IPS DF 4.7 (cell line): Measurements from ENCODE around the gene RAB15.

Source experiments
- DNase-seq: peaks from one replicate; pipeline ENCODE4 v3.0.0-alpha.2; 2013; ENCODE audit warnings: low spot score; ENCODE audit errors: extremely low read depth

RAB15 gene

DNA sequence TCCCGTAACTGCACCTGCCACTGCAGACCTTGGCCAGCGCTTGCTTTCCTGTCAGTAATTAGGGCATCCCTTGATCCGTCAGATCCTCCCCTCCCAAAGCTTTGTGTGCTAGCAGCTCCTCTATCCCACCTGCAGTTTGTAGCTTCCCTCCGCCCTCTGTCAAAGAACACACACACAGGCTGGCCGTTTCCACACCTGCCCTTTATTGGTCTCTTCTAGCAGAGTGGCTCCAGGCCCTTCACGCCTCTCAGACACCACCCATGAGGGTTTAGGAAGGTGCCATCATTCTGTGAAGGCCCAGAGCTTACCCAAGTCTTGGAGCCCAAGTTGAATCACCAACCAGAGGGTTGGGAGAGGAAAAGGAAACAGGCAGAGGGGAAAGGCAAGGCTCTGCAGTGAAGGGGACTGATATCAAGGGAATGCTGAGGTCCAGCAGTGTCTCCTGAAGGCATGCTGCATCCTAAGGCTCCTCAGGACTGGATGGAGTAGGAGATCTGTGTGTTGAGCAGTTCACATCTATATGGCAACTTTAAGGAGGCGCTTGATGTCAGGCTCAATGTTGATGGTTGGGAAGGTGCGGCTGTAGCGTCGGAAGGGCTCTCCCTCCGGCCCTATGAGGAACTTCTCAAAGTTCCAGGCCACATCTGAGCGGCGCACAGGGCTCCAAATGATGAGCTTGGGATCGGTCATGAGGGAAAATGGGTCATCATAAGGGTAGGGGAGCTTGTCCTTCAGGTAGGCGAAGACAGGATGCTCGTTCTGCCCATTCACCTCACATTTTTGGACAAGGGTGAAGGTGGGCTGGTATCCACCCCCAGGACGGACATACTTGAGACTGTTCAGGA is 32.9 kb downstream of the RAB15 start:
- no peak for DNase-seq

DNA sequence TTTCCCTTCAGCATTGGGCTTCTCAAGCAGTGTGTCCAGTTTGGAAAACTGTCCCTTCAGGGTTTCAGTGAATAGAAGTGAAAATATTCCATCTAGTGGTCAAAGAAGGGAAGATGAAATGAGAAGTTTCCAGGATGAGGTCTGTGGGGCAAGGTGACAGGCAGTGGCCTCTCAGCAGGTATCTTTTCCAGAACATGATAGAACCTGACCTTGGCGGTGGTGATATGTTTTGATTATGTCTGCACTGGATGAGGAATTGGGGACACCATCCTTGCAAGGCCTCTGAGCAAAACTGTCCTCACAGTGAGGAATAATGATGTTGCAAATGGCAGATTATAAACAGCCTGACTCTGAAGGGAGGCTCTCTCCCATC is 34.3 kb downstream of the RAB15 start:
- no peak for DNase-seq

DNA sequence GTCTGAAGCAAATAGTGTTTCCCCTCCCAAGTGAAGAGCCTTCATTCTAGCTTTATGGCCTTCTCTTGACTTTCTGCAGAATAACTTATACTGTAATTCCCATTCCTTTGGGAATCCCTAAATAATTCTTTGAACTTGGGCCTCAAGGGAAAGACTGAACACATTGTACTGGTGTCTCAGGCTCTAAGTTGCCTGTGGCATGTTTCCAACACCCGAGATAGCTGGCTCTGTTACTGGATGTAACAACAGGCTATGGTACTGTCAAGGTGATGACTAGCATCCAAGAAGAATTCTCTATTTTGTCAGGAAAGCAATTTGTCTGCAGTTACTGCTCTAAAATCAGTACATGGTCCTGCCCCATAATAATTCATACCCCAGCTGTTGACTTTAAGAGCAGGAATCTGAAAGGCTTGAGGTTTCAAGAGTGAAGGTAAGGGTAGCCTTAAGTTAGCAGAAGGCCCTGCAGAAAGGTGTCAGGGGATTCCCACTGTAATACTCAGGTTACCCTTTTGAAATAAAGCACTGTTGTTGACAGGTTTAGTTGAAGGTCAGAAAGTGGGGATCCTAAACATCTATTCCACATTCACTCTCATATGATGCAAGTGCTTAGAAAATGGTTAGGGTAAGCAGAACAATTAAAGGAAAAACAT is 34.8 kb downstream of the RAB15 start:
- DNase-seq = no peak

DNA sequence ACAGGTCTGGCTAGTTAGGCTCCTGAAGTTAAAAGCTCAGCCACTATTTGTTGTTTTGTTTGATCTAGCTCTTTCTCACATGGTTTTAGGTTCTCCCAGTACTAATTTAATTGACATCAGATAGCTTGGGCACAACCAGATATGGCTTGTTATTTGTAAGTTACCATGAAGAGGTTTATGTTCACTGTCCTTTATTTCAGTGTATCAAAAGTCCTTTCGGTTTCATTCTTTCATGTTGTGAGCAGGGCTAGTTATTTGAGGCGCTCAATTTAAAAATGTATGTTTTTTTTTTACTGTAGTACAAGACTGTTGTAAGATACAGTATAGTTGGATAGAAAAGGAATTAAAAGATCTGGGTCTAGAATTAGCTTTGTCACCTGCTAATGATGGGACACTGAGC is 36.6 kb downstream of the RAB15 start:
- DNase-seq = no peak

DNA sequence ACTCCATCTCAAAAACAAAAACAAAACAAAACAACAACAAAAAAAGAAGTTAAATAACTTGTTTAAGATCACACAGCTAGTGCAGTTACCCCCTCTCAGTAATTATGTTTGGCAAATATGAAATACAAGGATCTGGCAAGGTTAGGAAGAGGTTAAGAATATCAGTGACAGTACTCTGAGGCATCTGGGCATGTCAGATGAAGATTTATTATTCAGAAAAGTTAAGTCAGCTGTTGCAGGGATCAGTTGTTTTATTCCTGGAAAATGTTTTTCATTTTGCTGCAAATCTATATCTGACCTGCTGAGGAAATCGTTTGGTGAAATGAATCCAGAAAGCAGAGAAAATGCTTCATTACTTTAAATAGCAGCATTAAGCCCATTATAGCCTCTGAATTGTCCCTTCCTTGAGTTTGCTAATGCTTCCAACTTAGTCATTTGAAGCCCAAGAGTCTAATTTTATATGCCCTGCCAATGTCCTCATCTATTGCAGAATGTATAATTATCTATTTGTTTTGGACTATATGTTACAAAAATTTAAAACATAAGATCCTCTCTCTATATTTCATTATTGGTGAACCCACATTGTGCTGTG is 37.7 kb downstream of the RAB15 start:
- DNase-seq = no peak

DNA sequence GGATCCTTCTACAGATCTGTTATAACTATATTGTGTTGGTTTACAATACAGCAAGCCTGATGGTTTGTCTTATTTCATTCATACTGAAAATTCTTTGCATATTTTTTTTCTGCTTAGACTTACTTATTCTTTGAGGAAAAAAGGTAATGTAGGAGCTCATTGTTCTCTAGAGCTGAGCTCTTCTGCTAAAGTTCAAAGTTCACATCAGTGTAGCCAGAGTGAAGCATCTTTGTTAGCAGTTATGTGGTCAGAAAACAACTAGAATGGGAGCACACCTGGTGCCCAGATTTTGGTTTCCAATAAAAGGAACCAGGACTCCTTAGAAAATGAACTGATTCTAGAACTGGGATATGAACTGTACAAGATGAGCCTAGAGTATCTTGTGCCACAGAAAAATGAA is 39.9 kb downstream of the RAB15 start:
- no peak for DNase-seq

DNA sequence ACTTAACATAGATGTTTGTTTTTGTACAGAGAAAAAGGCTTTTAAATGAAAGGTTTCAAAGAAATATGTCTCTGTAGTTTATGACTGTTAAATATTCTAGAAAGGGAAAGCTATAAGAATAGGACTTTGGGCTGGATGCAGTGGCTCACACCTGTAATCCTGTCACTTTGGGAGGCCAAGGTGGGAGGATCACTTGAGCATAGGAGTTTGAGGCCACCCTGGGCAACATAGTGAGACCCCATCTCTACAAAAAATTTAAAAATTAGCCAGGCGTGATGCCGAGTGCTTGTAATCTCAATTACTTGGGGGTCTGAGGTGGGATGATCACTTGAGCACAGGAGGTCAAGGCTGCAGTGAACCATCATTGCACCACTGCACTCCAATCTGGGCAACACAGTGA is 41.0 kb downstream of the RAB15 start:
- no peak for DNase-seq

DNA sequence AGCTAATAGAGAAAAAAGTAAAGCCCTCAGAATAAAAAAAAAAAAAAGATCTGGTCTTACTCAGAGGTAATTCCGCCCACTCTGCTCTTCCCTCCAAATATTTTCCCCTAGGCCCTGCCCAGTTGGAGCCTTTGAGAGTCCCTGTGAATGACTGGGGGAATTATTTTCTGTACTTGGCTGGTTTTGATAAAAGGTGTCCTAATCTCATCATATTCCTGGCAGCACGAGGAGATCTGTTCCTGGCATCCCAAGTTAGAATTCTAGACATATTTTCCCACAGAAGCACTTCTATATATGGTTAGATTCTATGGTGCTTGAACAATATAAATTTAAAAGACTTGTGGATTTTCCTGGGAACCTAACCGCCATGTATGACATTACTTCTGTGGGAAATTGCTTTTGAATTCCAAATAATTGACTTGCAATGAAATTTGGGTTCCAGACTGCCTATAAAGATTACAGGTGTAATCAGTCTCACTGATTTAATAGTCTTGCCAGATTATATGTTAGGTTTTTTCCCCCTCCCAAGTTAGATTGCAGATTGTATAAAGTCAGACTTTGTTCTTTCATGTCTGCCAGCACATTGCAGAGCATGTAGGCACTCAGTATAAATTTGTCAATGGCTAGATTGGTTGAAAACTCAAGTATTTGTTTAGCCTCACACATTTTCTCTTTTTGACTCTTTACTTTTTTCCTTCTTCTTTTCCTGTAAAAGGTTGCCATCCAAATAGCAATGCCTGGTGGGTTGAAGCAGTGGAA is 41.9 kb downstream of the RAB15 start:
- DNase-seq = no peak

DNA sequence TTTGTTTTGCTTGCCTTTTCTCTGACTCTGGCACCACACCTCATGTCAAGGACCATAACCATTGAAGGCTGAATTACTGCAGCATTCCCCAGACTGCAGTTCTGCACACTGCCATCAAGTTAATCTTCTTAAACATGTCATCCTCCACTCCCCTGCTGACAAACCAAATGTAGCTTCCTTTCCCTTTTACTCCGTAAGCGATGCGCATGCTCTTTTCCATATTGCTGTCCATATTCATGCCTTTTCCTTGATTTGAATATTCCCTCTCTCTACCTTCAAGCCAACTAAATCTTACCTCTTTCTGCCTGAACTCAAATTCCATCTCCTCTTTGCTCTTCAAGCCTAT is 43.1 kb downstream of the RAB15 start:
- no peak for DNase-seq

DNA sequence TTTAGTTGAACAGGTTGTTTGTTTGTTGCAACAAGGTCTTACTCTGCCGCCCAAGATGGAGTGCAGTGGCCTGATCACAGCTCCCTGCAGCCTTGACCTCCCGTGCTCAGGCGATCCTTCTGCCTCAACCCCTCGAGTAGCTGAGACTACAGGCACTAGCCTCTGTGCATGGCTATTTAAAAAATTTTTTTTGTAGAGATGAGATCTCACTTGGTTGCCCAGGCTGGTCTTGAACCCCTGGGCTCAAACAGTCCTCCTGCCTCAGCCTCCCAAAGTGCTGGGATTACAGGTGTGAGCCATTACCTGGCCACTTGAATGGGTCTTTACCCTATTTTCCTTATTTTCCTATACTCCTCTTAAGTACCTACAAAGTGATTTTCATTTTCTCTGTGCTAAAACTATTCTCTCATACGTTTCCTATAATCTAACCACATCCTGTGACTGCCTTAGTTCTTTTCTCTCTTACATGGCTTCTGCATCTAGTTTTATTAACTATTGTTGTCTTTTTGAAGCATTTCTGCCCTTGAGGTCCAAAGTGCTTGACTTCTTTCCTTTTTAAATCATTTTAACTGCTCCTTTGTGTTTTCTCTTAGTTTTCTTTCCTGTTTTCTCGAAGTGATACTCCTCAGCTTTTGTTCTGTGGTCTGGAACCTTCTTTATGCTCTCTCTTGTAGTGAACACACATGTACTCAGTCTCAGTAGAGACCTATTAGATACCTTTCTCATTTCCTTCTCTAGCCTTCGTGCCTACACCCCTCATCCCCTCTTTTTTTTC is 43.7 kb downstream of the RAB15 start:
- DNase-seq = no peak

DNA sequence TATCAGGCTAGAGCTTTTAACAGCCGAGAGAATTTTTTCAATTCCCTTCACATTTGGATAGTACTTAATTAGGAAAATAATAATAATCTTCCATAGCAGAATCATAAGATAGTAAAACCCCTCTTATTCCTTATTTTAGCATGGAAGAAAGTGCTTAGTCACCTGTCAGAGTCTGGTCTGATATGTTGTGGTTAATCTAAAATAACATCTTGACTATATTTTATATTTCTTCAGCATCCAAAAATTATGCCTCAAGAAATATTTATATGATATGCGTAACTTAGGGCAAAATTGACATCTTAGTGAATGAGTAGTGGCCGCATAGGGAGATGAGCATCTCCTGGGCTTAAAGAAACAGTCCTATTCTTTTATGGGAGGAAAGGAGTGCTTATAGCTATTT is 45.1 kb downstream of the RAB15 start:
- DNase-seq = no peak

DNA sequence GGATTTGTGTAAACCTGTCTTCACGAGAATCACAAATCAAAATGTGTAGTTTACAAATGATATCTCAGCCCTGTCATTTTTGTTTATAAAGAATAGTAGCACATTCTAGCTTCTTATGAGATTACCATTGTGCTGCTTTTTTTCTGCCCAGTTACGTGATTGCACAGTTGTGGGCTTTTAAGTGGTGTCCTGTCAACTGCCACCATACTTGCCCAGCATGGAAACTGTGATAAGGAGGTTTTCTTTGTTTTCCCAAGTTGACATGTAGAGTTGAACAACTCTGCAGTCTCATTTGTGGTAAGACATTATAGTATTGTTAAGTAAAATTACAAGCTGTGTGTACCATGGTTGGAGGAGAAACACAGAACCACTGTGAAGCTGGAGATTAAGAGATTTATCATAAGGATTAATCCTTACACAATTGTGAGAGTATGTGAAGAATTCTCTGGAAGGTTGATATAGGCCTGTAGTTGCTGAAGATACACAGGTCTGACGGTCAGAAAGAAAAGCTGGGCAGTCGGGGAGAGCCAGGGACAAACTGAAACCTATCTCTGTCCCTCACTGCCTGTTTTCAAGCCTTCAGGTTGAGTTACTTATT is 45.6 kb downstream of the RAB15 start:
- no peak for DNase-seq

DNA sequence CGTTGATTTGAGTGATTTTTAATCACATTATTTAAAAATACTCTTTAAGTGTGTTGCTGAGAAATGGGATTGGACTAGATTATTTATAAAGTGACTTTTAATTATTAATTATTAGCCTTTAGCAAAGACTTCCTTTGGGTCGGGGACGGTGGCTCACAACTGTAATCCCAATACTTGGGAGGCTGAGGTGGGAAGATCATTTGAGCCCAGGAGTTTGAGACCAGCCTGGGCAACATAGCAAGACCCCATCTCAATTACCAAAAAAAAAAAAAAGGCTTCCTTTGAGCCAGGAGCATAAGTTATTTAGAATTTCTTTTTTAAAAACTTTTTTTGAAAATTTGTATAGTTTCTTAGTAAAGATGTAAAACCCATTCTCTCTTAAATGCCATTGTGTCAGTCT is 49.1 kb downstream of the RAB15 start:
- no peak for DNase-seq

DNA sequence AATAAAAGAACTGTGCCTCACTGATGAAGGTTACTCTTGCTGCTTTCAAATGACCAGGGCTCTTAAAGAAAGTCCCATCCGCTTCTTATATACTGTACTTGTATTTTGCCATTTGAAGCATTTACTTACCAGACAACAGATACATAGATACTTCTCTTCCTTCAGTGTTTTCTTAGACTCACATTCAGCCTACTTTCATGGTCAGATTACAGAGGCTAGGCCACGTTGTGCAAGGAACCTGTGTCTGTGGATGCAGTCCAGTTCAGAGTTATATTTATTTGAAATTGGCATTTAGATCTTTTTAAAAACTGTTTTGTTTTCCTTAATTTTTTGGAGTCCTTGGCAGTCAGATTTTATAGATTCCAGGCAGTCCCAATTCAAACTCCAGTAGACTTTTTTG is 51.7 kb downstream of the RAB15 start:
- no peak for DNase-seq

DNA sequence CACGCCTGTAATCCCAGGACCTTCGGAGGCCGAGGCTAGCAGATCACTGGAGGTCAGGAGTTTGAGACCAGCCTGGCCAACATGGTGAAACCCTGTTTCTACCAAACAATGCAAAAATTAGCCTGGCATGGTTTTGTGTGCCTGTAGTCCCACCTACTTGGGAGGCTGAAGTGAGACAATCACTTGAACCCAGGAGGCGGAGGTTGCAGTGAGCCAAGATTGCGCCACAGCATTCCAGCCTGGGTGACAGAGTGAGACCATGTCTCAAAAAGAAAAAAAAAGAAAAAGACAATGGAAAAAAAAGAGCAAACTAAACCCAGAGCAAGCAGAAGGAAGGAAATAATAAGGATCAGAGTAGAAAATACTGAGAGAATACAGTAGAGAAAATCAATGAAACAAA is 52.5 kb downstream of the RAB15 start:
- no peak for DNase-seq

DNA sequence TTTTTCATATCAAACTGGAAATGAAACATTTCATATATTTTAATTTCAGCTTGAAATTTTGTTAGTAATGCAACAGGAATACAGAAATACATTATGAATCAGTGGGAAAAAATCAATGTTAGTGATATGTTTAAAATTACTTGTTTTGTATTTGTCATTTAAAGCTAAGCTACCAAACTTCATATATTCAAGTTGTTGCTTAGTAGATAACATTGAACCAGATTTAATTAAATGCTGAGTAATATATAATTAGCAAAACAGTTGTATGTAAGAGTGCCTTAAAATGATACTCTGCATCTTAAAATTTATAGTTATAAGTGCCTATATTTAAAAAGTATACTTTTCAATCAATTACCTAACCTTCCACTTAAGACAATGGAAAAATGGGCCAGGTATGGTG is 52.9 kb downstream of the RAB15 start:
- no peak for DNase-seq

DNA sequence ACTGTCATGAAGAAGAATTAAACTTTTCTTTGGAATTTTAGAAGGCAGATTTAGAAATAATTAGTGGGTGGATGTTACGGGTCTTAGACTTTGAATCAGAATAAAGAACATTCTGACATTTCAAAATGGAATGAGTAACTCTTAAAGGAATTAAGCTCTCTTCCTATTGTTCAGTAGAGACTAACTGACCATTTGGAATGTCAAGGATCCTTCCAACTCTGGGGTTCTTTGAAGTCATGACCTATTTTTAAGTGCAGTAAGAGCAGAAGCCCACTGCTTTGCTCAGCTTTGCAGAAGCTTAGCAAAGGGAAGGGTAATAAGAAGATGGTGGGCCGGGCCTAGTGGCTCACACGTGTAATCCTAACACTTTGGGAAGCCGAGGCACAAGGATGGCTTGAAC is 53.9 kb downstream of the RAB15 start:
- no peak for DNase-seq

DNA sequence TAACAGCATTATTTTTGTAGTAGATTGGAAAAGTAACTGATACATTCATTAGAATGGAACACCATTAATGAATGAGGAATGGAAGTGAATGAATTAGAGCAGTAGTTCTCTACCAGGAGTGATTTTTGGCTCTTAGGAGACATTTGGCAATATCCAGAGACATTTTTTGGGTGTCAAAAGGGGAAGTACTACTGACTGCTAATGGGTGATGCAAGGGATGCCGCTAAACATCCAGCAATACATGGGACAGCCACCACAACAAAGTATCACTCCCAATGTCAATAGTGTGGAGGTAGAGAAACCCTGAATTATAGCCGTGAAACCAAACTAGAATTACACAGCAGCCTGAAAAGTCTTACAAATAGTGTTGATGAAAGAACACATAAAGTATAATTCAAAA is 56.3 kb downstream of the RAB15 start:
- no peak for DNase-seq

DNA sequence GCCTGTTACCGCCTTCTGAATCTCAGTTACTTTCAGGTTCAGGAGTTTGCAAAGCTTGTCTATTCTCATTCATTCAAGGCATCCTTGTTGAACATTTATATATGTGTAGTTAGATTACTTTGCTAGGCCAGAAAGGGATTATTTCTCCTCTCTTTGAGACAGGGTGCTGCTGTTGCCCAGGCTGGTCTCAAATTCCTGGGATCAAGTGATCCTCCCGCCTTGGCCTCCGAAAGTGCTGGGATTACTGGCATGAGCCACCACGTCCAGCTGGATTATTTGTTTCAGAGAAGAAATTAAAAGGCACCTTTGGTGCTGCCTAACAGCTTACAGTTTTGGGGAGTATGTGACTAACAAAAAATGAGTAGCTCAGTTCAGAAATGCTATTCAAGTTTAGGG is 57.1 kb downstream of the RAB15 start:
- DNase-seq = no peak

DNA sequence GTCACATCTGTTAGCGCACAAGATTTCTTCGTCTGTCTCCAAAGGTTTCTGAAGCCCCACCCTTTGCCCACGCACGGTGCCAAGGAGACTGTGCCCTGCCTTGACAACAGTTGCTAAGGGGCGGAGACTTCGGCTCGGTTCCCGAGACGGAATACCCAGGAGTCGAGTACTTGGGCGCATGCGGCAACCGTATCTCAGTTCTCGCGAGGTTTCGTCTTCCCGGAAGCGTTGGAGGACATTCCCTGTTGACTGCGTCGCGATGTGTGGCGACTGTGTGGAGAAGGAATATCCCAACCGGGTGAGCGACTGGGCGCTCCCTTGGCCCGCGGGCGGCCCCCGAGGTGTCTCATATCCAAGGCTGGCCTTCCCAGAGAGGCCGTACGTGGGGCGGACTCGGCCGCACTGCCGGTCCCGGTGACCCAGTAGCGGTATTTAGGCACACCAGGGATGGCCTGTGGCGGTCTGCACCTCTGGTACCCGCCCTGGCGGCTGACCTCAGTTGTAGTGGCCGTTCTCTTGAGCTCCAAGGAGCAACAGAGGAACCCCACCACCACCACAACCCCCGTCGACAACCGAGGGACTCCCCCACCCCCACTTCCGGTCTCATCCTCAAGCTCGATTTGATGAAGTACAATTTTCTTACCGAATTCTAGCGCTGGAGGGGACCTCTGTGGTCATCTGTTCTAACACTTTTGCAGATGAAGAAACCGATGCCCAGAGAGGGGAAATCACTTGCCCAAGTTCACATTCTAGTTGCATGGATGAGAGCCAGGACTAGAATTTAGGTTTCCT is 57.7 kb downstream of the RAB15 start, which contains the start of gene CHURC1:
TSS of gene CHURC1 (plus strand) at position 219 of the 792 bp plus-strand sequence. CDS start at position 260, 41 bp downstream.
- peak; percentile 95 for DNase-seq
